ENCODE data around the gene HCAR2. TPM values are rescaled to one million over a fixed set of nuclear protein-coding genes. Genes with fewer than 3 reads are reported as not detected.

The HCAR2 gene
- total and polyA plus RNA-seq, 2 experiments from 2014 or later, result not detected

GRCh38 chr12:122730215-122731014 is 27.3 kb upstream of the HCAR2 start, which contains the start of gene HCAR1:
TSS of gene HCAR1 (minus strand) at chr12:122730844. CDS start at chr12:122730339, 505 bp downstream.
- Histone ChIP-seq H3K4me1 (ENCODE audit: low read depth) (no peaks in the 10 kb centered on the region), H3K9me3 (ENCODE audit: low read depth) (no peaks in the 10 kb centered on the region), H3K36me3 (no peaks in the 10 kb centered on the region), H3K4me3 (no peak within 1 kb of the TSS), H3K27ac (no peak within 1 kb of the TSS), H3K27me3 (no peaks in the 10 kb centered on the region)
- DNase-seq (ENCODE audit: low read depth in 1 of 2, low spot score in 1 of 2), result peak in 1 of 2 donors; percentile 48
- TF ChIP-seq, protein P1, sequence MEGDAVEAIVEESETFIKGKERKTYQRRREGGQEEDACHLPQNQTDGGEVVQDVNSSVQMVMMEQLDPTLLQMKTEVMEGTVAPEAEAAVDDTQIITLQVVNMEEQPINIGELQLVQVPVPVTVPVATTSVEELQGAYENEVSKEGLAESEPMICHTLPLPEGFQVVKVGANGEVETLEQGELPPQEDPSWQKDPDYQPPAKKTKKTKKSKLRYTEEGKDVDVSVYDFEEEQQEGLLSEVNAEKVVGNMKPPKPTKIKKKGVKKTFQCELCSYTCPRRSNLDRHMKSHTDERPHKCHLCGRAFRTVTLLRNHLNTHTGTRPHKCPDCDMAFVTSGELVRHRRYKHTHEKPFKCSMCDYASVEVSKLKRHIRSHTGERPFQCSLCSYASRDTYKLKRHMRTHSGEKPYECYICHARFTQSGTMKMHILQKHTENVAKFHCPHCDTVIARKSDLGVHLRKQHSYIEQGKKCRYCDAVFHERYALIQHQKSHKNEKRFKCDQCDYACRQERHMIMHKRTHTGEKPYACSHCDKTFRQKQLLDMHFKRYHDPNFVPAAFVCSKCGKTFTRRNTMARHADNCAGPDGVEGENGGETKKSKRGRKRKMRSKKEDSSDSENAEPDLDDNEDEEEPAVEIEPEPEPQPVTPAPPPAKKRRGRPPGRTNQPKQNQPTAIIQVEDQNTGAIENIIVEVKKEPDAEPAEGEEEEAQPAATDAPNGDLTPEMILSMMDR (IDR thresholded peaks at IDR 0.05; ENCODE audit: low read depth, low read length), result peak; percentile 12

- H3K4me3 ChIP-seq, result no peak overlapping the region
- no peaks in the 10 kb centered on the region for H3K27me3 ChIP-seq
- TF ChIP-seq, protein P1 (IDR thresholded peaks at IDR 0.05; ENCODE audit: low read depth, low read length), result no peak
- DNase-seq (ENCODE audit: low read depth in 1 of 2, low spot score in 1 of 2), result no peak
- H3K9me3 ChIP-seq (ENCODE audit: low read depth), result no peaks in the 10 kb centered on the region
- H3K36me3 ChIP-seq, result no peaks in the 10 kb centered on the region
- H3K4me1 ChIP-seq (ENCODE audit: low read depth), result no peaks in the 10 kb centered on the region
- no peak overlapping the region for H3K27ac ChIP-seq
Measured at GRCh38 chr12:122729583-122730214, 26.5 kb upstream of the HCAR2 start.

- no peak for DNase-seq (ENCODE audit: low read depth in 1 of 2, low spot score in 1 of 2)
- H3K4me1 ChIP-seq (ENCODE audit: low read depth), result no peaks in the 10 kb centered on the region
- no peaks in the 10 kb centered on the region for H3K9me3 ChIP-seq (ENCODE audit: low read depth)
- no peaks in the 10 kb centered on the region for H3K36me3 ChIP-seq
- H3K27ac ChIP-seq, result no peak overlapping the region
- TF ChIP-seq, protein P1 (IDR thresholded peaks at IDR 0.05; ENCODE audit: low read depth, low read length), result no peak
- H3K27me3 ChIP-seq, result no peaks in the 10 kb centered on the region
- H3K4me3 ChIP-seq, result no peak overlapping the region
Measured at GRCh38 chr12:122726080-122726558, 23.0 kb upstream of the HCAR2 start.

GRCh38 chr12:122725452-122726079 is 22.4 kb upstream of the HCAR2 start:
- no peak overlapping the region for H3K27ac ChIP-seq
- no peaks in the 10 kb centered on the region for H3K36me3 ChIP-seq
- H3K4me1 ChIP-seq (ENCODE audit: low read depth), result no peaks in the 10 kb centered on the region

GRCh38 chr12:122724641-122725243 is 21.6 kb upstream of the HCAR2 start:
- Histone ChIP-seq H3K9me3 (ENCODE audit: low read depth) (no peaks in the 10 kb centered on the region), H3K36me3 (no peaks in the 10 kb centered on the region), H3K4me1 (ENCODE audit: low read depth) (no peaks in the 10 kb centered on the region), H3K27me3 (no peaks in the 10 kb centered on the region), H3K27ac (no peak overlapping the region), H3K4me3 (no peak overlapping the region)
- DNase-seq (ENCODE audit: low read depth in 1 of 2, low spot score in 1 of 2), result no peak
- TF ChIP-seq, protein P1 (IDR thresholded peaks at IDR 0.05; ENCODE audit: low read depth, low read length), result no peak

More at GRCh38 chr12:122725452-122726079, 22.4 kb upstream of the HCAR2 start:
- Histone ChIP-seq H3K4me3 (no peak overlapping the region), H3K27me3 (no peaks in the 10 kb centered on the region), H3K9me3 (ENCODE audit: low read depth) (no peaks in the 10 kb centered on the region)
- TF ChIP-seq, protein P1 (IDR thresholded peaks at IDR 0.05; ENCODE audit: low read depth, low read length), result no peak
- DNase-seq (ENCODE audit: low read depth in 1 of 2, low spot score in 1 of 2), result no peak
